ENCODE results near the gene UBE3A. TPM values are rescaled to one million over a fixed set of nuclear protein-coding genes. Genes with fewer than 3 reads are reported as not detected.

Gene UBE3A
- total and polyA plus RNA-seq, 2 experiments from 2014 or later = 85.5 to 96.7 TPM

GRCh38 chr15:25346371-25346770 is 92.5 kb downstream of the UBE3A start:
- H4K20me1 ChIP-seq (ENCODE audit: insufficient read depth, poor library complexity, severe bottlenecking) = no peaks in the 10 kb centered on the region
- no peaks in the 10 kb centered on the region for H3K9me2 ChIP-seq (replicated peaks; ENCODE audit: insufficient read depth)
- H2AFZ ChIP-seq = no peak overlapping the region
- H3K79me2 ChIP-seq = peaks cover 13% of the 10 kb centered on the region
- no peaks in the 10 kb centered on the region for H3K9me3 ChIP-seq (ENCODE audit: low read depth)
- 93% methylated on average over 3 of the region's 3 CpGs for WGBS (ENCODE audit: low lambda C conversion rate, missing lambda C conversion rate)
- no peak for DNase-seq (ENCODE audit: low spot score)
- H3K4me2 ChIP-seq = no peak overlapping the region
- peaks cover 3% of the 10 kb centered on the region for H3K36me3 ChIP-seq (replicated peaks; ENCODE audit: insufficient read depth, low read depth)
- no peak overlapping the region for H3K27ac ChIP-seq
- H3K27me3 ChIP-seq = no peaks in the 10 kb centered on the region
- no peak overlapping the region for H3K4me3 ChIP-seq
- no peak for TF ChIP-seq EZH2phosphoT487 (IDR thresholded peaks at IDR 0.05; ENCODE audit: low read depth, severe bottlenecking, unreplicated experiment)
- TF ChIP-seq, protein P1, sequence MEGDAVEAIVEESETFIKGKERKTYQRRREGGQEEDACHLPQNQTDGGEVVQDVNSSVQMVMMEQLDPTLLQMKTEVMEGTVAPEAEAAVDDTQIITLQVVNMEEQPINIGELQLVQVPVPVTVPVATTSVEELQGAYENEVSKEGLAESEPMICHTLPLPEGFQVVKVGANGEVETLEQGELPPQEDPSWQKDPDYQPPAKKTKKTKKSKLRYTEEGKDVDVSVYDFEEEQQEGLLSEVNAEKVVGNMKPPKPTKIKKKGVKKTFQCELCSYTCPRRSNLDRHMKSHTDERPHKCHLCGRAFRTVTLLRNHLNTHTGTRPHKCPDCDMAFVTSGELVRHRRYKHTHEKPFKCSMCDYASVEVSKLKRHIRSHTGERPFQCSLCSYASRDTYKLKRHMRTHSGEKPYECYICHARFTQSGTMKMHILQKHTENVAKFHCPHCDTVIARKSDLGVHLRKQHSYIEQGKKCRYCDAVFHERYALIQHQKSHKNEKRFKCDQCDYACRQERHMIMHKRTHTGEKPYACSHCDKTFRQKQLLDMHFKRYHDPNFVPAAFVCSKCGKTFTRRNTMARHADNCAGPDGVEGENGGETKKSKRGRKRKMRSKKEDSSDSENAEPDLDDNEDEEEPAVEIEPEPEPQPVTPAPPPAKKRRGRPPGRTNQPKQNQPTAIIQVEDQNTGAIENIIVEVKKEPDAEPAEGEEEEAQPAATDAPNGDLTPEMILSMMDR (IDR thresholded peaks at IDR 0.05; ENCODE audit: poor library complexity) = no peak
- no peak for TF ChIP-seq EZH2 (IDR thresholded peaks at IDR 0.05; ENCODE audit: borderline replicate concordance)
- H3K4me1 ChIP-seq (ENCODE audit: insufficient read depth) = no peaks in the 10 kb centered on the region

DNA sequence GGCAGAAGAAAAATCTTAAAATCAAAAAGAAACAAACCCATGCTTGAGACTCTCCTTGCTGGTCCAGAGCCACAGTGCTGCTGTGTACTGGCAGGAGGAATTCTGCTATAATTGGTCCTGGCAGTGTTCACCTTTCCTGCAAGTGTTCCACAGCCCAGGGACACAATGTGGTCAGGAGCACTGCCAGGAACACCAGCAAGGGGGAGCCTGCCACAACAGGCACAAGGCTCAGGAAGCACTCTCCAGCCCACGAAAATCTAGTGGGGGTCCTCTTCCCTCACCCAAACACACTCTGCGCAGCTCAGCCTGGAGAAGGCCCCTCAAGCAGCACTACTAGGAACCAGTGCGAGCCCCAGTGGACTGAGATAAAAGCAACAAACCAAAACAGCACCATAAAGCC is 92.9 kb downstream of the UBE3A start:
- H3K9me2 ChIP-seq (replicated peaks; ENCODE audit: insufficient read depth) = no peaks in the 10 kb centered on the region
- H3K27ac ChIP-seq = no peak overlapping the region
- H3K79me2 ChIP-seq = peaks cover 13% of the 10 kb centered on the region
- no peaks in the 10 kb centered on the region for H3K27me3 ChIP-seq
- no peak for DNase-seq (ENCODE audit: low spot score)
- 74% methylated on average over 3 of the region's 3 CpGs for WGBS (ENCODE audit: low lambda C conversion rate, missing lambda C conversion rate)
- no peaks in the 10 kb centered on the region for H3K4me1 ChIP-seq (ENCODE audit: insufficient read depth)
- peaks cover 3% of the 10 kb centered on the region for H3K36me3 ChIP-seq (replicated peaks; ENCODE audit: insufficient read depth, low read depth)
- no peak overlapping the region for H2AFZ ChIP-seq
- H3K4me3 ChIP-seq = no peak overlapping the region
- H3K9me3 ChIP-seq (ENCODE audit: low read depth) = no peaks in the 10 kb centered on the region
- no peak overlapping the region for H3K4me2 ChIP-seq
- TF ChIP-seq EZH2 (IDR thresholded peaks at IDR 0.05; ENCODE audit: borderline replicate concordance) (no peak), EZH2phosphoT487 (IDR thresholded peaks at IDR 0.05; ENCODE audit: low read depth, severe bottlenecking, unreplicated experiment) (no peak)
- TF ChIP-seq, protein P1 (IDR thresholded peaks at IDR 0.05; ENCODE audit: poor library complexity) = peak; percentile 8
- H4K20me1 ChIP-seq (ENCODE audit: insufficient read depth, poor library complexity, severe bottlenecking) = no peaks in the 10 kb centered on the region

GRCh38 chr15:25342629-25343028 is 96.2 kb downstream of the UBE3A start:
- Histone ChIP-seq H3K27ac (no peak overlapping the region), H3K4me2 (no peak overlapping the region), H2AFZ (no peak overlapping the region), H3K79me2 (peaks cover 16% of the 10 kb centered on the region), H3K4me3 (no peak overlapping the region), H3K9me3 (ENCODE audit: low read depth) (no peaks in the 10 kb centered on the region), H3K27me3 (no peaks in the 10 kb centered on the region), H3K4me1 (ENCODE audit: insufficient read depth) (no peaks in the 10 kb centered on the region), H3K9me2 (replicated peaks; ENCODE audit: insufficient read depth) (no peaks in the 10 kb centered on the region), H3K36me3 (replicated peaks; ENCODE audit: insufficient read depth, low read depth) (peaks cover 4% of the 10 kb centered on the region), H4K20me1 (ENCODE audit: insufficient read depth, poor library complexity, severe bottlenecking) (no peaks in the 10 kb centered on the region)
- WGBS (ENCODE audit: low lambda C conversion rate, missing lambda C conversion rate) = 94% methylated on average over 3 of the region's 3 CpGs
- TF ChIP-seq EZH2phosphoT487 (IDR thresholded peaks at IDR 0.05; ENCODE audit: low read depth, severe bottlenecking, unreplicated experiment) = no peak
- TF ChIP-seq, protein P1 (IDR thresholded peaks at IDR 0.05; ENCODE audit: poor library complexity) = no peak
- DNase-seq (ENCODE audit: low spot score) = no peak

DNA sequence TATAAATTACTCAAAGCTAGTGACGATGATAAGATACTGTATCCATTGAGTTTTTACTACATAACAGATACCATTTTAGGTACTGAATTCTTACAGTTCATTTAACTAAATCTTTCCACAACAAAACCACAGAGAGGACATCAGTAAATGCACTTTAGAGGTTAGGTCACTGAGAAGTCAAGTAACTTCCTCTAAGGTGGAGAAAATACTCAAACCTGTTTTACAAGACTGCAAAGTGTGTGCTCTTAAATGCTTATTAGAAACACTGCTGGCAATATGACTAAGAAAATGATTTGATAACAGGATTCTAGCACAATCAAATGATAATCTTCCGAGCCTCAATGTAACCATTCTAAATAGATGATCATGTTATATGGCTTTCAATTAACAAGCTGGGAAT is 99.4 kb downstream of the UBE3A start:
- Histone ChIP-seq H3K4me1 (ENCODE audit: insufficient read depth) (no peaks in the 10 kb centered on the region), H2AFZ (no peak overlapping the region), H3K4me3 (no peak overlapping the region), H3K9me2 (replicated peaks; ENCODE audit: insufficient read depth) (no peaks in the 10 kb centered on the region), H4K20me1 (ENCODE audit: insufficient read depth, poor library complexity, severe bottlenecking) (no peaks in the 10 kb centered on the region), H3K79me2 (peaks cover 12% of the 10 kb centered on the region), H3K4me2 (no peak overlapping the region), H3K27me3 (no peaks in the 10 kb centered on the region), H3K27ac (no peak overlapping the region), H3K9me3 (ENCODE audit: low read depth) (no peaks in the 10 kb centered on the region), H3K36me3 (replicated peaks; ENCODE audit: insufficient read depth, low read depth) (peaks cover 4% of the 10 kb centered on the region)
- 91% methylated on average over 2 of the region's 2 CpGs for WGBS (ENCODE audit: low lambda C conversion rate, missing lambda C conversion rate)
- DNase-seq (ENCODE audit: low spot score) = no peak
- TF ChIP-seq EZH2phosphoT487 (IDR thresholded peaks at IDR 0.05; ENCODE audit: low read depth, severe bottlenecking, unreplicated experiment) (no peak), EZH2 (IDR thresholded peaks at IDR 0.05; ENCODE audit: borderline replicate concordance) (no peak)
- TF ChIP-seq, protein P1 (IDR thresholded peaks at IDR 0.05; ENCODE audit: poor library complexity) = no peak
